ENCODE measurements around the gene KEL.

GRCh38 chr7:142962991-142963390 is 828 bp upstream of the KEL start:
- no peak for TF ChIP-seq POLR2AphosphoS5 (IDR thresholded peaks at IDR 0.05; ENCODE audit: borderline replicate concordance, low read depth, low read length)
- no peak for TF ChIP-seq EZH2 (IDR thresholded peaks at IDR 0.05)

Measured in SK-N-MC (cell line).